ENCODE measurements around the gene PAX9. TPM values are rescaled to one million over a fixed set of nuclear protein-coding genes. Genes with fewer than 3 reads are reported as not detected.

The PAX9 gene
- total RNA-seq, 2 experiments from 2014 or later: not detected

GRCh38 chr14:36671149-36671548 lies 9.5 kb downstream of the PAX9 start:
- intact Hi-C loops (cut with DNase I, micrococcal nuclease): no loop called here
- Histone ChIP-seq H3K4me3 (ENCODE audit: low read length) (no peak overlapping the region), H3K27me3 (ENCODE audit: control insufficient read depth in 1 of 2, insufficient read depth in 2 of 2, low read length in 2 of 2) (peaks cover 9 to 43% of the 10 kb centered on the region in 2 experiments), H3K36me3 (ENCODE audit: insufficient read depth, low read length) (no peaks in the 10 kb centered on the region), H3K27ac (ENCODE audit: low read depth in 1 of 2, low read length in 2 of 2) (no peak overlapping the region), H3K4me1 (ENCODE audit: insufficient read depth, low read length) (peaks cover 5% of the 10 kb centered on the region), H3K9me3 (ENCODE audit: control insufficient read depth in 1 of 2, insufficient read depth in 1 of 2, low read length in 2 of 2) (peaks cover 0 to 13% of the 10 kb centered on the region in 2 experiments)
- Mint-ChIP-seq H3K4me1 (ENCODE audit: low read depth) (no peaks in the 10 kb centered on the region), H3K4me3 (no peak overlapping the region), H3K36me3 (ENCODE audit: low read depth) (no peaks in the 10 kb centered on the region), H3K27me3 (peaks cover 33% of the 10 kb centered on the region), H3K9me3 (no peaks in the 10 kb centered on the region), H3K27ac (no peak overlapping the region)
- DNase-seq: no peak
- no peak for ATAC-seq (ENCODE audit: poor library complexity)
- ChIA-PET CTCF (no interaction called here), POLR2A (no interaction called here)
- no peak for TF ChIP-seq CTCF (IDR thresholded peaks at IDR 0.05)

- peaks cover 40% of the 10 kb centered on the region for H3K27me3 Mint-ChIP-seq
- peaks cover 6 to 39% of the 10 kb centered on the region in 2 experiments for H3K27me3 ChIP-seq (ENCODE audit: control insufficient read depth in 1 of 2, insufficient read depth in 2 of 2, low read length in 2 of 2)
- no peak for DNase-seq
- ChIA-PET CTCF (no interaction called here), POLR2A (no interaction called here)
- no peak overlapping the region for H3K4me3 ChIP-seq (ENCODE audit: low read length)
- no peaks in the 10 kb centered on the region for H3K9me3 Mint-ChIP-seq
- no peak overlapping the region for H3K27ac ChIP-seq (ENCODE audit: low read depth in 1 of 2, low read length in 2 of 2)
- ATAC-seq (ENCODE audit: poor library complexity): no peak
- no peaks in the 10 kb centered on the region for H3K36me3 Mint-ChIP-seq (ENCODE audit: low read depth)
- no peaks in the 10 kb centered on the region for H3K4me1 ChIP-seq (ENCODE audit: insufficient read depth, low read length)
- H3K4me3 Mint-ChIP-seq: no peak overlapping the region
- no peaks in the 10 kb centered on the region for H3K36me3 ChIP-seq (ENCODE audit: insufficient read depth, low read length)
- TF ChIP-seq CTCF (IDR thresholded peaks at IDR 0.05): no peak
- no peak overlapping the region for H3K27ac Mint-ChIP-seq
- no peaks in the 10 kb centered on the region for H3K4me1 Mint-ChIP-seq (ENCODE audit: low read depth)
- intact Hi-C loops (cut with DNase I, micrococcal nuclease): no loop called here
- H3K9me3 ChIP-seq (ENCODE audit: control insufficient read depth in 1 of 2, insufficient read depth in 1 of 2, low read length in 2 of 2): peaks cover 0 to 4% of the 10 kb centered on the region in 2 experiments
Observed at GRCh38 chr14:36672095-36672494, 10.4 kb downstream of the PAX9 start.

- no peaks in the 10 kb centered on the region for H3K9me3 Mint-ChIP-seq
- Histone ChIP-seq H3K4me1 (ENCODE audit: insufficient read depth, low read length) (no peaks in the 10 kb centered on the region), H3K9me3 (ENCODE audit: control insufficient read depth in 1 of 2, insufficient read depth in 1 of 2, low read length in 2 of 2) (no peaks in the 10 kb centered on the region), H3K4me3 (ENCODE audit: low read length) (no peak overlapping the region), H3K27me3 (ENCODE audit: control insufficient read depth in 1 of 2, insufficient read depth in 2 of 2, low read length in 2 of 2) (peaks cover 3 to 19% of the 10 kb centered on the region in 2 experiments), H3K36me3 (ENCODE audit: insufficient read depth, low read length) (no peaks in the 10 kb centered on the region), H3K27ac (ENCODE audit: low read depth in 1 of 2, low read length in 2 of 2) (no peak overlapping the region)
- no peak overlapping the region for H3K4me3 Mint-ChIP-seq
- ATAC-seq (ENCODE audit: poor library complexity): no peak
- intact Hi-C loops (cut with DNase I, micrococcal nuclease): no loop called here
- H3K4me1 Mint-ChIP-seq (ENCODE audit: low read depth): no peaks in the 10 kb centered on the region
- CTCF ChIA-PET: no interaction called here
- TF ChIP-seq CTCF (IDR thresholded peaks at IDR 0.05): no peak
- POLR2A ChIA-PET: no interaction called here
- DNase-seq: no peak
- H3K27ac Mint-ChIP-seq: no peak overlapping the region
- no peaks in the 10 kb centered on the region for H3K36me3 Mint-ChIP-seq (ENCODE audit: low read depth)
- peaks cover 48% of the 10 kb centered on the region for H3K27me3 Mint-ChIP-seq
Observed at GRCh38 chr14:36674659-36675058, 13.0 kb downstream of the PAX9 start.

Measured in CD4-positive, alpha-beta T cell (primary cell).